IPS-18c (cell line): Measurements from ENCODE around the gene ANKS1B.

Experiments used
- H3K4me3 ChIP-seq: 2 replicates; pipeline ENCODE4 v1.7.0; 2013; ENCODE audit warnings: low read depth, mild to moderate bottlenecking, low read length, moderate library complexity; ENCODE audit not compliant: insufficient read depth
- H3K9me3 ChIP-seq: one replicate; pipeline ENCODE4 v1.6.1; 2013; ENCODE audit warnings: mild to moderate bottlenecking, low read length, moderate library complexity; ENCODE audit not compliant: control insufficient read depth, insufficient read depth

Gene ANKS1B

GRCh38 chr12:99142651-99143050 is 842.1 kb downstream of the ANKS1B start:
- Histone ChIP-seq H3K9me3 (no peaks in the 10 kb centered on the region), H3K4me3 (no peak overlapping the region)

- Histone ChIP-seq H3K9me3 (no peaks in the 10 kb centered on the region), H3K4me3 (no peak overlapping the region)
Measured at GRCh38 chr12:99140017-99140720, 844.6 kb downstream of the ANKS1B start.

GRCh38 chr12:99138393-99138792 is 846.3 kb downstream of the ANKS1B start:
- Histone ChIP-seq H3K4me3 (no peak overlapping the region), H3K9me3 (no peaks in the 10 kb centered on the region)

- H3K4me3 ChIP-seq = no peak overlapping the region
- no peaks in the 10 kb centered on the region for H3K9me3 ChIP-seq
Measured at GRCh38 chr12:99137124-99137855, 847.4 kb downstream of the ANKS1B start.

DNA sequence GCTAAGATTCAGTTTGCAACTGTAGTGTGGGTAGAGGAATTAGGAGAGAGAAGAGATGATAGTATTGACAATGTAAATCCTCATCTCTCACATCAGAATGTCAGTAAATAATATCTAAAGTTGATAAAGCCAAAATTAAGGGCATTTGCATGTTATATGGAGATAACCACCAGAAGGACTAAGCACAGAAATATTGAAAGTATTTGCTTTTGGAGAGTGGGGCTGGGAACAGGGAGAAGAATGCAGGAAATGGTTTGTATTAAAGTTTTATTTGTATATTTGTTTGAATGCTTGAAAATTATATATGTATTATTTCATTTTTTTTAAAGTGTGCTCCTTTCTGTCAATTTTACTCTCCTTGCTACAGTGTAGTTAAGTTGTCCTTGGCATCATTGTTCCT is 848.2 kb downstream of the ANKS1B start:
- no peak overlapping the region for H3K4me3 ChIP-seq

DNA sequence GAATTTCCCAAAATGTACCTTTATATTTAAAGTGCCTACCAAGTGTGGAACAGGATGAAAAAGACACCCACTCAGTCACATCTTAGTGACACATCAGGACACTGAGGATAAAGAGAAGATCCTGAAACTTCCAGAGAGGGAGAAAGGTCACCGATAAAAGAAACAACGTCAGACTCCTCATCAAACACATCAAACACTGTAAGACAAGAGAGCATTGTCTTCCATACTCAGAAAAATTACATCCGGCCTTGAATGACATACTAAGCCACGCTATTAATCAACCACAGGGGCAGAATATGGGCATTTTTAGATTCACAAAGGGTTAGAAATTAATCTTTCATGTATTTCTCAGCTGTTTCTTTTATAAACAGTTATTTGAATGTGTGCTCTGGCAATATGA is 849.4 kb downstream of the ANKS1B start:
- Histone ChIP-seq H3K9me3 (no peaks in the 10 kb centered on the region), H3K4me3 (no peak overlapping the region)

More for the DNA sequence above, 848.2 kb downstream of the ANKS1B start:
- no peaks in the 10 kb centered on the region for H3K9me3 ChIP-seq

DNA sequence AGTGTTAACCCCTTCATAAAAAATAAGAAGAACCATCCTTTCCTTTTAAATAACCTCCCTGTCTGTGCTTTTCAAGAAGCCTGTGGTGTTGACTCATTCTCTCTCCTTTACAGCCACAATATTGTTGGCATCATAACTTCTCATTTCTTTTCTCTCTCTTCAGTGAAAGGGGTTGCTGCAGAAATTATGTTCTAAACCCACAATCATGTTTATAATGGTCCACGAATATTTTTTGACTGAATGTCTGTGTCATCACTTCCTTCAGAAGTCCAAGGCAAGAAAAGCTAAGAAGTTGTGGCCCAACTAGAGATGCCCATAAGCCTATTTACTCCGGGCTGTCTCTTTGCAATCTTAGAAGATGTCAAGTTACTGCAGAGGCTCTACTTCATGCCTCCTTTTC is 851.3 kb downstream of the ANKS1B start:
- Histone ChIP-seq H3K9me3 (no peaks in the 10 kb centered on the region), H3K4me3 (no peak overlapping the region)

- Histone ChIP-seq H3K4me3 (no peak overlapping the region), H3K9me3 (no peaks in the 10 kb centered on the region)
Measured at GRCh38 chr12:99131751-99132199, 853.0 kb downstream of the ANKS1B start.

- Histone ChIP-seq H3K4me3 (no peak overlapping the region), H3K9me3 (no peaks in the 10 kb centered on the region)
Measured at GRCh38 chr12:99130808-99131553, 853.8 kb downstream of the ANKS1B start.

- no peaks in the 10 kb centered on the region for H3K9me3 ChIP-seq
Measured at GRCh38 chr12:99128246-99128802, 856.4 kb downstream of the ANKS1B start.

DNA sequence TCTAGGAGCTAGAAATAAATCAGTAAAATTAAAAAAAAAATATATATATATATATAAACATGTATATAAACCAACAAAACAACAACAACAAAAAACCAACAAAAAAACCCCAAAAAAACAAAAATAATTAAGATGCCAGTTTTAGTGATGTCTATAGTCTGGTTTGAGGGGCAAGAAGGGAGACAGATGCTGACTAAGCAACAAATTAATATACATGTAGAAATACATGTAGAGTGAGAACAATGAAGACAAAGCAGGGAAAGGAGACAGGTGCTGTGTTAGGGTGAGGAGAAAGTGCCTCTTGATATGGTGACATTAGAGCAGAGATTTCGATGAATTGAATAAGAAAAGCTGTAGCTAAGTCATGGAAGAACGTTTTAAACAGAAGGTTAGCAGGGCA is 861.8 kb downstream of the ANKS1B start:
- H3K9me3 ChIP-seq = no peaks in the 10 kb centered on the region
- no peak overlapping the region for H3K4me3 ChIP-seq

More at GRCh38 chr12:99128246-99128802, 856.4 kb downstream of the ANKS1B start:
- H3K4me3 ChIP-seq = no peak overlapping the region

DNA sequence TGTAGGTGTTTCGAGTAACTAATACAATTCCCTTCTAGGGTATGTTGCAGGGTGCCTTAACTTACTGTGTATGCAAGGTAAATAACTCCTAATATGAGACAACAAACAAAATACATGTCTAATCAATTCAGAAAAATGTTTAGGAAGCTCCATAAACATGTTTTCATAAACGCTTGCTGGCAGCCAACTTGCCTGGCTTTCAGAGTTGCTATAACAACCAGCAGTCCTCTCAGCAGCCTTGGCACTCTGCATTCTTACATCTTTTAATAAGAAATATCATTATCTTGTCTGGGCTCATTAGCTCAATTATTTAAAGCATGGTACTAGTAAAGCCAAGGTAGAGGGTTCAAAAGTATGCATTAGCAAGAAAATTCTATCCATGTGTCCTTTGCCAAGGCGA is 862.2 kb downstream of the ANKS1B start:
- no peak overlapping the region for H3K4me3 ChIP-seq
- no peaks in the 10 kb centered on the region for H3K9me3 ChIP-seq

- Histone ChIP-seq H3K4me3 (no peak overlapping the region), H3K9me3 (no peaks in the 10 kb centered on the region)
Measured at GRCh38 chr12:99121546-99121945, 863.2 kb downstream of the ANKS1B start.

GRCh38 chr12:99119943-99120342 is 864.8 kb downstream of the ANKS1B start:
- H3K9me3 ChIP-seq = no peaks in the 10 kb centered on the region
- no peak overlapping the region for H3K4me3 ChIP-seq

GRCh38 chr12:99119449-99119848 is 865.3 kb downstream of the ANKS1B start:
- Histone ChIP-seq H3K9me3 (no peaks in the 10 kb centered on the region), H3K4me3 (no peak overlapping the region)

GRCh38 chr12:99111600-99111999 is 873.1 kb downstream of the ANKS1B start:
- no peak overlapping the region for H3K4me3 ChIP-seq
- H3K9me3 ChIP-seq = peaks cover 5% of the 10 kb centered on the region

GRCh38 chr12:99110868-99111267 is 873.9 kb downstream of the ANKS1B start:
- Histone ChIP-seq H3K4me3 (no peak overlapping the region), H3K9me3 (peaks cover 5% of the 10 kb centered on the region)
